ENCODE measurements around the gene SETD1A.

DNA sequence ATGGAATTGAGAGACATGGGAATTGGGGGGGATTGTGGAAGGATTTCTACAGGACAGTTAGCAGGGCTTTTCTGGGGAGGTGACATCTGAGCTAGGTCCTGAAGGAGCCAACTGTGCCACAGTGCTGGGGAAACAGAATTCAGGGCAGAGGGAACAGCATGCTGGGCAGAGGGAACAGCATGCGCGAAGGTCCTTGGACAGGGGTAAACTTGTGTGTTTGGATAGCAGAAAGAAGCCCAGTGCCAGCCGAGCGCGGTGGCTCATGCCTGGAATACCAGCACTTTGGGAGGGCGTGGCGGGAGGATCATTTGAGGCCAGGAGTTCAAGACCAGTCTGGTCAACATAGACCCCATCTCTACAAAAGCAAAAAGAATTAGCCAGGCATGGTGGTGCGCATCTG is 49.0 kb downstream of the SETD1A start:
- TF ChIP-seq, protein P1, sequence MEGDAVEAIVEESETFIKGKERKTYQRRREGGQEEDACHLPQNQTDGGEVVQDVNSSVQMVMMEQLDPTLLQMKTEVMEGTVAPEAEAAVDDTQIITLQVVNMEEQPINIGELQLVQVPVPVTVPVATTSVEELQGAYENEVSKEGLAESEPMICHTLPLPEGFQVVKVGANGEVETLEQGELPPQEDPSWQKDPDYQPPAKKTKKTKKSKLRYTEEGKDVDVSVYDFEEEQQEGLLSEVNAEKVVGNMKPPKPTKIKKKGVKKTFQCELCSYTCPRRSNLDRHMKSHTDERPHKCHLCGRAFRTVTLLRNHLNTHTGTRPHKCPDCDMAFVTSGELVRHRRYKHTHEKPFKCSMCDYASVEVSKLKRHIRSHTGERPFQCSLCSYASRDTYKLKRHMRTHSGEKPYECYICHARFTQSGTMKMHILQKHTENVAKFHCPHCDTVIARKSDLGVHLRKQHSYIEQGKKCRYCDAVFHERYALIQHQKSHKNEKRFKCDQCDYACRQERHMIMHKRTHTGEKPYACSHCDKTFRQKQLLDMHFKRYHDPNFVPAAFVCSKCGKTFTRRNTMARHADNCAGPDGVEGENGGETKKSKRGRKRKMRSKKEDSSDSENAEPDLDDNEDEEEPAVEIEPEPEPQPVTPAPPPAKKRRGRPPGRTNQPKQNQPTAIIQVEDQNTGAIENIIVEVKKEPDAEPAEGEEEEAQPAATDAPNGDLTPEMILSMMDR (IDR thresholded peaks at IDR 0.05): no peak
- TF ChIP-seq EP300 (IDR thresholded peaks at IDR 0.05) (no peak), POLR2A (IDR thresholded peaks at IDR 0.05) (no peak)

All from sigmoid colon (tissue), 4 donors.